GM18909 (cell line): ENCODE results near the gene SLC6A3.
"Not testable (repeated sequence)": the region's sequence is repeated elsewhere in the genome, so short reads cannot be mapped to it uniquely, and the experiment has no call there.

Source experiments
- ATAC-seq: cut with Tn5 transposase; IDR thresholded peaks from one replicate; pipeline ENCODE4 v1.9.1; 2021; ENCODE audit warnings: mild to moderate bottlenecking; ENCODE audit not compliant: unreplicated experiment, poor library complexity

SLC6A3 gene

DNA sequence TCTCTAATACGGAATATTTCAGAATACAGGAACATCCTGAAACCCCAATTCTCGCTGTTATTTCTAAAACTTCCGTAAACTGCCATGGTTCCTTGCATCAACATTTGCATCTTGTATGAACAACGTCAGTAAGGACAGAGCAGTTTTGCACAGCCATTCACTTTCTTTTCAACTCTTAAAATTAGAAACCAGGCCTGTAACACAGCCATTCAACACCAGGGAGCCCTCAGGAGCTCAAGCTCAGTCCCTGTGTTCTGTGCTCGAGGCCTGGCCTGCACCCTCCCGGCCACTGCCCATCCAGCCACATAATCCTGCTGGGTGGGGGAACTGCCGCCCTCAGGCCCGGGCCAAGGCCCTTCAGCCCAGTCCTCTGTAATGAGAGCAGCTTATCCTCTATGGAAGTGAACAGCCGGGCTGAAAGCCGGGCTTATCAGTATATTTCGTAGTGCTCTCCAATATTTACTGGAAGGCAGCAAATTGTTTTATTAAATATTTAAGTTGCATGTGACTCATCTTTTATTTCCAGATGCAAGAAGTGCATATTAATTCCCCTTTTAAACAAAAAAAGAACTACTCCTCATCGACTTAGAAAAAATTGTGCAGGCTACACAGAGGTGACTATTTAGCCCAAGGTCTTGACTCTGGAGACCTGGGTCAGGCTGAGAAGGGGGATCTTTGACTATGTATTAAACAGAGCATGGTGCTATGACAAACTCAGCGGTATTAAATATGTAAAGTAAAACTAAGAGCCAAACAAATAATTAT, 33.2 kb upstream of the SLC6A3 start:
- no peak for ATAC-seq

DNA sequence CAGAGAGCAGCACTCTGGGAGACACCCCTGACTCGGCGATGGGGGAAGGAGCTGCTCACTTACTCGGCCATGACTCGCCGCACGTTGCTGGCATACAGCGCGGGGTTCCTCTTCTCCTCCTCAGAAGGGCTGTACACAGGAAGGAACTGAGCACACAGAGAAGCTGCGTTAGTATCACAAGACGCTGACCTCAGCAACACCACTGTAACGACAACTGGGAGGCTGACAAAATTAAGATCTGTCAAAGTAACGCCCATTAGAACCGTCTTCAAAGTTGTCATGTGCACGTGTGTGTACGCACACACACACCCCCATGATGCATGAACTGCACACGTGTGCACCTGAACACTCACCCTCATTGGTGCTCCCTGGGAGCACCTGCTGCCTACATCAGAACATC, 32.1 kb upstream of the SLC6A3 start:
- no peak for ATAC-seq

DNA sequence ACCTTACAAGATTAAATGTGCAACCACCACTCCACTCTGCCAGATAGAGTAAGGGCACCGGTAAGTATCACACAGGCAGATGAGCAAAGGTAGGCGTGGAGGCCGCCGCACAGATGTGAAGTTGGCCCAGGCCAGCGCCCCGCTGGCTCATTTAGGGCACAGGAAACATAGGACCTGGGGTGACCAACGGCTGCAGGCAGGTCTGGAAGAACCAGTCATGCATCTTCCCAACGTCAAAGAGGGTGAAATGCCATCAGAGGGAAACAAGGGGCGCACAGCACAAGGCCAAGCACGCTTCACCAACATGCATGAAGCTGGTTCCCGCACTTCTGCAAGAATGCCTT, 31.7 kb upstream of the SLC6A3 start:
- ATAC-seq, result no peak

DNA sequence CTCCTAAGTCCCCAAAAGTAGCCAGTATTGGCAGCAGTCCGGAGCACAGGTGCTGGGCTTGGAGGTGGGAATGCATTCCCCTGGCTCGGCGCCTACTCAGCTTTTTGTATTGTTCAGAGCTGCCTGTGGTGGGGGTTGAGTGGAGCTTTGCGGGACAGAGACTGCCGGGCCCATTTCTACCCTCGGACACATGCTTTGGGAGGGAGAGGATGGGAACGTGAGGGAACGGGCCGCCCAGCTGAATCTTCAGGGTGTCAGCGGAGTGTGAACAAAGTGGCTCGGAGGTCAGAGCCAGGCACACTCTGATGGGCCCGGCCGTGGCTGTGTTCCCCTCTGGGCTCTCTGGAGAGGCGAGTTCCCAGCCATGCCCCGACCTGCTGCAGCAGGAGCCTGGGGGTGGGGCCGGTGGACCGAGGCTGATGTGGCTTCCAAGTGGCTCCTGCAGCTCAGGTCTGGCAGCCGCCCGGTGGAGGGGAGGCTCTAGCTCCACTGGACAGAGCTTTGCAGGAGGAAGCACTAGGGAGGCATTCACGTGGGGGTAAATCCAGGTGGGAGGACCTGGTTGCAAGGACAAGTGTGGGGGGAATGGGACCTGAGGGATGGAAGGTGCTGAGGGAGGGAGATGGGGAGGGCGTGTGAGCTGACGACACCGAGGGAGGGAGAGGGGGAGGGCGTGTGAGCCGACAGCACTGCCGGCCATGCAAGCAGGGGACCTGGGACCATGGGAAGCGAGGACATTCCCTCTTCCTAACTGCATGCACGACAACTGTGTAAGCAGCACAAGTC, 31.1 kb upstream of the SLC6A3 start:
- ATAC-seq, result no peak

DNA sequence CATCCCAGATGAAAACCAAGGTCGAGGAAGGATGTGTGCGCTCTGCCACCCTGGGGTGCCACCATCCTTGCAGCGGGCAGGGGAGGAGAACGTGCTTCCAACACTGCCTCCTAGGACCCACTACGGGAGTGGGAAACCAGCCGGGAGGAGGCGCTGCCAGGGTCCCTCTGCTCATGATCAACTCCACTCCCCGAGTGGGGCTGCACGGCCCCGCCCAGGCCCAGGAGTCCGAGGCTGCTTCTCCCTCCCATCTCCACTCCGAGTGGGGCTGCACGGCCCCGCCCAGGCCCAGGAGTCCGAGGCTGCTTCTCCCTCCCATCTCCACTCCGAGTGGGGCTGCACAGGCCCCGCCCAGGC, 30.3 kb upstream of the SLC6A3 start:
- ATAC-seq, result not testable (repeated sequence)

DNA sequence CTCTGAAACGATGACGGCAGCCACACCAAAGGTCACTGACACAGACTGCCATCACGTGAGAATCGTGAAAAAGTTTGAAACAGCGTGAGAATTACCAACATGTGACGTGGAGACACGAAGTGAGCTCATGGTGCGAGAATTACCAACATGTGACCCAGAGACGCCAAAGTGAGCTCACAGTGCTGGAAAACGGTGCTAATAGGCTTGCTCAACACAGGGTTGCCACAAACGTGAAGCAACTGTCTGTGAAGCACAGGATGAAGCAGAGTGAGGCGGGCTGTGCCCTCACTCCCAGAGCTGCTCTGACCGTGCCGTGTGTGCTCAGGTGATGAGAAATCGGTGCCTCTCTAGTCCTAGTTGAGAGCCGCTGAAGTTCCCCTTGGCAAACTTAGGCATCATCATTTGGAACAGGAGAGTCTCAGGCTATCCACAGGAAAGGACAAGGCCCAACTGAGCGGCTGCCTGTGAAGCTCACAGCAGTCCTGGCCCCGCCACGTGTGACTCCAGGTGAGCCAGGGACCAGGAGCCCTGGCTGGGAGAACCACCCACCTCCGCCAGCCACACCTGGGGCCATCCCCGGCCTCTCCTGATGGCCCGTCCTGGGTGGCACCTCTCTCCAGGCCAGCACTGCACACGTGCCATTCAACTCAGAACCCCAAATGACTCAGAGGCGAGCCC, 29.8 kb upstream of the SLC6A3 start:
- ATAC-seq, result no peak

DNA sequence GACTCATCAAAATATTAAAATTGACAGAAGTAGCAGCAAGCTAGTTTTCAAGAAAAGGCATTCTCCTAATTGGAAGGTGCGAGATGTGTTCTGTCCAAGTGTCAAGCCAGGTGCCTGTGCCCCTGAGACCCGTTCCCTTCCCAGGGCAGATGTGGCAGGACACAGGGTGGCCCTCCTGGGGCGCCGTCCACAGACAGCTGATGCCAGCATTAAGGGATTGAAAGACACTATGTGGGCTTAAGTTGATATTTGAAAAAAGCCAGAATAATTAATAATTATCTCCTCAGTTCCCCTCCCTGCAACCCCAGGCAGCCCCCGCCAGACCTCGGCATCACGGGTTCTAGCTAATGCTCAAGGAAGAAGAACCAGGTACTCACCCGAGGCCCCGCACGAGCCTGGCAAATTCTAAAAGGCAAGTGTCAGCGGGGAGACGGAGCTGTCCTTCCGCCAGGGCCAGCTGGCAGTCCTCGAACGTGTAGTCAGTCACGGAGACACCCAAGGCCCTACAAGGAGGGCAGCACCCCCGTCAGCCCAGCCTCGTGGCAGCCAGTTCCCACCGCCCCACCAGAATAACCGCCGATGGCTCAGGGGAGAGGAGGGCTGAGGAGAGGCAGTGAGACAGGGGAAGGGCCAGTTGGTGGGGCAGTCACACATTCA, 29.1 kb upstream of the SLC6A3 start:
- ATAC-seq, result no peak

DNA sequence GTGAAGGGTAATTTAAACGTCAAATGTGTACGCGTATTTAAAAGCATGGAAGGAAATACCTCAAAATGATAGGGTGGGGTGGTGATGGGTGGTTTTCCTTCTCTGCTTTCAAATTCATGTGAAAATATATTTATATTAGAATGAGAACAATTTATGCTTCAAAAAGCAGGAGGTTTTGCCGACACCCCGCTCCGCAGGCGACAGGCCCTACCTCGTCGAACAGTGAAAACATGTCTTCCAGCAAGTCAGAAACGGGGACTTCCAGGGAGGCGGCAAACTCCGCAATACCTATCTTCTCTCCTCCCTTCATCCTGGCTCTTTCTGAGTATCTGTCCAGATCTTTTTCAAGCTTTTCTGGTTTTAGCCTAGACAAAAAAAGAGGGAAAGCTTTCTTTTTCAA, 28.5 kb upstream of the SLC6A3 start:
- no peak for ATAC-seq

DNA sequence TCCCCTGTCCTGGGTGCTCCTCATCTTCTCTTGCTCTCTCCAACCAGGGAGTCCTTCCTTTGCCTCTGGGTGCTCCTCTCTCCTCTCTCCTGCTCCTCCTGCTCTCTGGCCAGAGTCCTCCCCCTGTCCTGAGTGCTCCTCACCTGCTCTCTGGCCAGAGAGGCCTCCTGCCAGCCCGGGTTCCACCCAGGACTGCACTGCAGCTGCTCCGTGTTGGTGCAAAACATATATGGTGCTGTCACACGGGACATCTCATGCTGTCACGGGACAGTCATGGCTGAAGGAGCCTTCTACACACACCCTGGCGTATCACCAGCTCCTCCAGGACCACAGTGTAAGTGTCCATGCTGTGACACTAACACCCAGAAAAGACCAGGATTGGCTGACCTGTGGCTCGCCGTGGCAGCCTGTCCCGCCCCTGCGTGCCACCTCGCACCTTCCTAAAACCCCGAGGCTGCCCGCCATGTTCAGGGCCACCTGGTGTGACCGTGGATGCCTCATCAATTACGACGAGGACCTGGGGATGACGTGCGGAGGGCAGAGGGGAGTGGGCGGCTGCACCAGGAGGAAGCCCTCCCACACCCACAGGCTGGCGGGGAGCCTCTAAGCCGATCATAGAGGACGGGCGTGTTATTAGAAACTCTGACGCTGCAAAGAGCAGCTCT, 27.9 kb upstream of the SLC6A3 start:
- ATAC-seq, result no peak

DNA sequence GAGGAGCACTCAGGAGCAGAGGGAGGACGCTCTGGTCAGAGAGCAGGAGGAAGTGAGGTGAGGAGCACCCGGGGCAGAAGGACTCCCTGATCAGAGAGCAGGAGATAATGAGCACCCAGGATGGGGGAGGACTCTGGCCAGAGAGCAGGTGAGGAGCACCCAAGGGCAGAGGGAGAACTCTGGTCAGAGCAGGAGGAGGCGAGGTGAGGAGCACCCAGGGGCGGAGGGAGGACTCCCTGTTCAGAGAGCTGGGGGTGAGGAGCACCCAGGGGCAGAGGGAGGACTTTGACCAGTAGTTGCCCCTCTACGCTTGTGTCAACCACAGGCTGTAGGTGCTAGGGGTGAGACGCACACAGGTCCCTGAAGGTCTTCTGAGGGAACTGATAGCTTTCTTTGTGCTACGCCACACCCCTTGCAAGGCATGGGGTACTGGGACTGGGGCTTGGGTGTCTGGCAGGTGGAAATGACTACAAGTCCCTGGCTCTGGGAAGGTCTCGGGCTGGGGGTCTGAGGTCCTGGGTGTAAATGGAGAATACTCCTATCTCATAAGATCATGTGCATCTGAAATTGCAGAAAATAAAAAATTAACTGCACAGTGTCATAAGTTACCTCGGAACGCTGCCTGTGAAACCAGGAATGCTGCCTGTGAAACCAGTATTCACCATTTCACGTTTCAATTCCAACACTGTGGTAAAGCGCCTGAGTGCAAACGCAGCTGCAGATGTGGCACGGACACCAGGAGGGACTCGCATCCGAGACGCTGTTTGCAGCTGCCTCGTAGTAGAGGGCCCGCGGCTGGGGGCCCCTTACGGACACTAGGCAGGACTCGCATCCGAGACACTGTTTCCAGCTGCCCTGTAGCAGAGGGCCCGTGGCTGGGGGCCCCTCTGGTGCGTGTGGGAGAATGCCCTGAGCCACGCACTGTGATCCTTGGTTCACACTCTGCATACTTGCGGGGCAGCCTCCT, 27.0 kb upstream of the SLC6A3 start:
- no peak for ATAC-seq

DNA sequence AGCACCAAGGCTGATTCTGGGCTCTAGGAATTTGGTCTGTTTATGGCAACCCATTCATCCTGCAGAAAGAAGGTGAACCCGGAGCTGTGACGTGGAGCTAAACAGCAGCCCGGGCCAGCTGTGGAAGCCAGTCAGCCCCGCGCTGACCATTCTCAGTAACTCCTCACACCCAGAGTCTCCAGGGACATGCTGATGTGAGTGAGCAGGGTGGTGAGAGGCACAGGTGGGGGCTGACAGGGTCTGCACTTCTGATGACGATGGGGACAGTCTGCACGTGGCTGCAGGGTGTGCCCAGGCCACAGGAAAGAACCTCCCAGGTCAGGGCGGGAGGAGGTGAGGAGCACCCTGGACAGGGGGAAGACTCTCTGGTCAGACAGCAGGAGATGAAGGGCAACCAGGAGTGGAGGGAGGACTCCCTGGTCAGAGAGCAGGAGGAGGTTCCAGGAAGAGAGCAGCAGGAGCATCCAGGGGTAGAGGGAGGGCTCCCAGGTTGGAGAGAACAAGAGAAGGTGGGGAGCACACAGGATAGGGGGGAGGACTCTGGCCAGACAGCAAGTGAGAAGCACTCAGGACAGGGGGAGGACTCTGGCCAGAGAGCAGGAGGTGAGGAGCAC, 26.1 kb upstream of the SLC6A3 start:
- ATAC-seq, result no peak

DNA sequence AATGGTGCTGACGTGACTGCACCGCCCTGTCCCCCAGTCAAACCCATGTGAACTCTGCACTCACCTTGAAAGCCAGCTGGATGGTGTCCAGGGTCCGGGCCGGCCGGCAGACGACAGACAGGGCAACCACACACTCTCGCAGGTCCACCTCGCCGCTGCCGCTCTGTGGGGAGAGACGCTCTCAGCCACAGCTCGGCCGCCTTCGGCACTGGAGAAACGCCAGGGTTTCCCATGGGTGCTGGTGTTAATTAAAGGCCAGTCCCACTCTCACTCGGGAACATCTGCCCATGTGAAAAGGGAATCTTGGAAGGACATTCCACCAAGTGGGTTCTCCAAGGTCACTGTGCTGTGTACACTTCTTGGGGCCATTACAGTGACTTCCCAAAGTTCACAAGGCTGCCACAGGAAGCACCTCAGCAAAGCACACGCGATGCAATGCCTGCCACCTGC, 25.5 kb upstream of the SLC6A3 start:
- ATAC-seq, result no peak

DNA sequence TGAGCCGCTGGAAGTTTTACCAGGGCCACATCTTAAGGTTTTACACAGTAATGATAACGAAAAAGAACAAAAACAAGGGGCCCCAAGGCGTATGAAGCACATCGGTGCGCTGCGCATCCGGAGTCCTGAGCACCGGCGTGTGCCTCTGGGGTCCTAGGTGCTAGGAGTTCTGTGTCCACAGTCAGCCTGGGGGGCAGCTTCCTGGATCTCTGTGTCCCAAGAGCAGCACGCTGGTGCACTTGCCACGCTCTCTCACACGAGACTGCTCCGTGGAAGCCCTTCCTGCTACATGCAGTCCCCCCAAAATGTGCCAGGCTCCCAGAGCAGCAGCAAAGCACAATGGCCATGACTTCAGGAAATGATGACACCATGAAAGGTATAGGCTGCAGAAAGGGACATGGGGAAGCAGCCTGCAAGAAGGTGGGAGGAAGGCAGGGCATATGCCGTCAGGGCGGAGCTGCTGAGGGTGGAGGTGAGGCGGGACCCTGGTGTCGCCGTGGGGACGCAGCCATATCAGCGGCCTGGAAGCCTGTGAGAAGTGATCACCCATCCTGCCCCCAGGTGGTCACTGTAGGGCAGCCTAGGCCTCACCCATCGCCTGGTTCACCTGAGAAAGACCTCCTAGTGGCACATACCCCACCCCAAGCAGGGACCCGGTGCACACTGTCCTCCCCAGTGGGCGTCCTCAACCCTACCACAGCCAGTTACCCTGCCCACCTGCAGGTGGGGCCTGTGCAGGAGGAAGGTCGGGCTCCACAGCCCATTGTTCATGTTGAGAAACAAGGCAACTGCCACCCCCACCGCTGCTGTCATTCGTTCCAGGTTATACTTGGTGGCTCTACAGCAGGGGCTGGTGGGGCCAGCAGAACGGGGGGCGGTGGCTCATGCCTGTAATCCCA, 23.6 kb upstream of the SLC6A3 start:
- ATAC-seq, result no peak

DNA sequence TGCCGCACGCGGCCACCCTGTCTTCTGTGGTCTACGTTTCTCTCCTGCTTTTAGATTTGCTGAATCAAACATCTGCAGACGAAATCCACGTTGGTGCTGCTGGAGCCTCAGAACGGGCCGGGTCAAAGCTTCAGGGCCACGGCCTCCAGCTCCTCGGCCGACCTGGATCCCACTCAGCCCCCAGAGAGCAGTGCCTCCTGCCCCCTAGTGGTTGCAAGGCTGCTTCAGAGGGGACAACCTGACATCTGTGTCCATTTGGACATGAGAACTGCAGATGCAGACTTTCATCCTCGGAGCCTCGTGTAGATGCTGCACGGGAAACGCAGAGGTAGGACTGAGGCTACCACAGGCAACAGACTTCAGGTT, 23.0 kb upstream of the SLC6A3 start:
- no peak for ATAC-seq

DNA sequence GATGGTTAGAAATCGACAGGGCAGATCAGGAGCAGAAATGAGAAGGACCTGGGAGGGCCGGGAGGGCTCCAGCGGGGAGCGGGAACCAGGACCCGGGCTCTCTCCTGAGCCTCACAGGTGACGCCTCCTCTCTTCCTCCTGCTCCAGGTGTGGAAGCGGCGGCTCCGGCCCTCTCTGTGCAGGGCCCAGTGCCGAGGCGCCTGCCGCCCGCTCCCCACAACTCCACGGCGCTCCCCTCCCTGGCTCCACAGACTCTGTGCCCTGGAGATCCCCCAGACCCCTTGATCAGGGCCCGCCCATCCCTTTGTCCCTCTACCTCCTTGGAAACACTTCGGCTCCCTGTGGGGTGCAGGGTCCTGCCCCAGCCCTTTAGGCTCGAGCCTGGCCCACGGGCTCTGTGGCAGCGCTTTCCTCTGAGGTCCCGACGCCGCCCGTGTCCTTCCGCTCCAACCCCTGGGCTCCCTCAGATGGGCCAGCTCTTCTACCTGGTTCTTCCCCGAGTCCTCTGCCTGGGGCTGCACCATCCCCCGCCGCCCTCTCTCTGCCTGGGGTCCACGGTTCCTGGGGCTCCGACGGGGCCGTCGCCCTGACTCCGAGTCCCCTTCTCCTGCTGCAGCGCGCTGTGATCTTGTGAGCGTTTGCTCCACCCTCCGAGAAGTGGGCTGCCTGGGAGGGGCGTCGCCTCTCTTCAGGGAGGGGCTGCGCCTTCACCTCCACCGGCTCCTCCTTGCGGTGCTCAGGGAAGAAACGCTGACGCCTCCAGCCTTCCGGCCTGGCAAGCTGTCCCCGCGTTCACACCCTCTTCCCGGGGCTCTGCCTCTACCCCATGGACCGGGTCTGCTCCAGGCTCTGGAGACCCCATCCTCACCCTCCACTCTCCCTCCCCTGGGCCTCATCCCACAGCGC, 22.4 kb upstream of the SLC6A3 start:
- ATAC-seq, result no peak

DNA sequence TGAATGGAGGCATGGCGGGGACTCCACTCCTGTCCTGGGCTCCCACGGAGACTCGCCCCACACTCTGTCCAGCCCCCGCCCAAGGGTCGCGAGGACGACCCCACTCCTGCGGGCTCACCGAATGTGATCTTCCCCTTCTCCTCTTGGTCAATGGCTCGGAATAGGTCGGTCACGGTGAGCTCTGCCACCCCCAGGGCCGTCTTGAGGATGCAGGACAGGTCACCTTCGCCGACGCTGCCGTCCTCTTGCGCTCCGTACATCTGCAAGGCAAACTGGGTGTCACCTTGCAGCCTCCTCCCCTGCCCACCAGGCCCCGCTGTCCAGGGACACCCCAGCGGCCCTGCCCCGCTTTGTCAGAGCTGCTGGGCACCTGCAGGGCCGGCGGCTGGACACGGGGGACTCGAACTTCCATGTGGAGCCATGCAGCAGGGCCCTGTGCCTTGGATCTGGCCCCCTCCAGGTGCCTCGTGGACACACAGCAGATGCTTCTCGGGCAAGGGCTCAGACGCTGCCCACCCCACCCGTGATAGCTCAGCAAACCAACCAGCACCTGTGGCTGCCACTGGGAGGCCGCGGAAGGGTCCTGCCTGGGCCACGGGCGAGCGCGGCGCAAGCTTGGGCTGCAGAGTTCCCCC, 21.5 kb upstream of the SLC6A3 start:
- ATAC-seq, result no peak
